Trophoblast cell (in vitro differentiated cells and primary cell): ENCODE data around the gene PRMT9.

Experiments used
- DNase-seq, 2 donors: peaks; one replicate each; pipeline ENCODE4 v3.0.0-alpha.2; 2016
- H2AFZ ChIP-seq: 2 replicates; pipeline ENCODE4 v1.6.1; 2013; ENCODE audit warnings: low read length, moderate library complexity, mild to moderate bottlenecking; ENCODE audit not compliant: insufficient read depth, poor library complexity
- H2AK5ac ChIP-seq: 2 replicates; pipeline ENCODE4 v1.6.1; 2013; ENCODE audit warnings: mild to moderate bottlenecking, low read length
- H2BK120ac ChIP-seq: 2 replicates; pipeline ENCODE4 v1.6.1; 2013; ENCODE audit warnings: low read length, mild to moderate bottlenecking, moderate library complexity; ENCODE audit not compliant: insufficient read depth, poor library complexity
- H2BK12ac ChIP-seq: 2 replicates; pipeline ENCODE4 v1.6.1; 2013; ENCODE audit warnings: mild to moderate bottlenecking, low read length, moderate library complexity
- H2BK5ac ChIP-seq: 2 replicates; pipeline ENCODE4 v1.6.1; 2013; ENCODE audit warnings: low read length, low read depth, moderate library complexity, mild to moderate bottlenecking; ENCODE audit not compliant: poor library complexity
- H3K14ac ChIP-seq: 2 replicates; pipeline ENCODE4 v1.6.1; 2013; ENCODE audit warnings: mild to moderate bottlenecking, low read length
- H3K18ac ChIP-seq: 2 replicates; pipeline ENCODE4 v1.6.1; 2013; ENCODE audit warnings: mild to moderate bottlenecking, low read length
- H3K23ac ChIP-seq: 2 replicates; pipeline ENCODE4 v1.6.1; 2013; ENCODE audit warnings: low read length
- H3K27ac ChIP-seq: 2 replicates; pipeline ENCODE4 v1.5.1; 2013; ENCODE audit warnings: low read depth, mild to moderate bottlenecking, inconsistent platforms, low read length, moderate library complexity
- H3K27me3 ChIP-seq: 2 replicates; pipeline ENCODE4 v1.6.1; 2013; ENCODE audit warnings: inconsistent platforms, mild to moderate bottlenecking, low read length, moderate library complexity; ENCODE audit not compliant: insufficient read depth
- H3K36me3 ChIP-seq, 2 experiments: 1 replicate in 1 of 2; 2 replicates in 1 of 2; pipeline ENCODE4 v1.6.1; 2013; ENCODE audit warnings: low read length in 2 of 2, mild to moderate bottlenecking in 2 of 2, moderate library complexity in 1 of 2; ENCODE audit not compliant: insufficient read depth in 2 of 2, control insufficient read depth in 1 of 2
- H3K4ac ChIP-seq: 2 replicates; pipeline ENCODE4 v1.6.1; 2013; ENCODE audit warnings: low read depth, mild to moderate bottlenecking, low read length, moderate library complexity
- H3K4me1 ChIP-seq, 2 experiments: 1 replicate in 1 of 2; 2 replicates in 1 of 2; pipeline ENCODE4 v1.6.1; 2013; ENCODE audit warnings: low read length in 2 of 2, mild to moderate bottlenecking in 2 of 2, moderate library complexity in 1 of 2; ENCODE audit not compliant: insufficient read depth in 2 of 2, control insufficient read depth in 1 of 2
- H3K4me2 ChIP-seq: 2 replicates; pipeline ENCODE4 v1.6.1; 2013; ENCODE audit warnings: inconsistent platforms, mild to moderate bottlenecking, low read length, moderate library complexity
- H3K4me3 ChIP-seq: 2 replicates; pipeline ENCODE4 v1.5.1; 2013; ENCODE audit warnings: mild to moderate bottlenecking, low read depth, low read length, inconsistent platforms
- H3K79me1 ChIP-seq: one replicate; pipeline ENCODE4 v1.6.1; 2013; ENCODE audit warnings: low read length
- H3K79me2 ChIP-seq: 2 replicates; pipeline ENCODE4 v1.6.1; 2013; ENCODE audit warnings: low read length, mild to moderate bottlenecking; ENCODE audit not compliant: control insufficient read depth, insufficient read depth, poor library complexity
- H3K9ac ChIP-seq: 2 replicates; pipeline ENCODE4 v1.6.1; 2013; ENCODE audit warnings: mild to moderate bottlenecking, low read length
- H3K9me3 ChIP-seq: 2 replicates; pipeline ENCODE4 v1.6.1; 2013; ENCODE audit warnings: low read depth, mild to moderate bottlenecking, control low read depth, inconsistent platforms, low read length; ENCODE audit not compliant: insufficient read depth
- H4K12ac ChIP-seq: 2 replicates; pipeline ENCODE4 v1.6.1; 2013; ENCODE audit warnings: low read depth, mild to moderate bottlenecking, low read length, moderate library complexity
- H4K8ac ChIP-seq: 2 replicates; pipeline ENCODE4 v1.6.1; 2013; ENCODE audit warnings: low read depth, mild to moderate bottlenecking, low read length, moderate library complexity
- H4K91ac ChIP-seq: one replicate; pipeline ENCODE4 v1.6.1; 2013; ENCODE audit warnings: low read depth, mild to moderate bottlenecking, low read length, moderate library complexity
- WGBS: extraction: QIAGEN DNeasy Blood & Tissue Kit; methylation state at CpG from one replicate; pipeline ENCODE4 v1.1.7; 2013; ENCODE audit warnings: missing lambda C conversion rate; ENCODE audit not compliant: insufficient read length, insufficient coverage; ENCODE audit errors: extremely low coverage; 5-methylcytosine and 5-hydroxymethylcytosine counted together

PRMT9 gene

DNA sequence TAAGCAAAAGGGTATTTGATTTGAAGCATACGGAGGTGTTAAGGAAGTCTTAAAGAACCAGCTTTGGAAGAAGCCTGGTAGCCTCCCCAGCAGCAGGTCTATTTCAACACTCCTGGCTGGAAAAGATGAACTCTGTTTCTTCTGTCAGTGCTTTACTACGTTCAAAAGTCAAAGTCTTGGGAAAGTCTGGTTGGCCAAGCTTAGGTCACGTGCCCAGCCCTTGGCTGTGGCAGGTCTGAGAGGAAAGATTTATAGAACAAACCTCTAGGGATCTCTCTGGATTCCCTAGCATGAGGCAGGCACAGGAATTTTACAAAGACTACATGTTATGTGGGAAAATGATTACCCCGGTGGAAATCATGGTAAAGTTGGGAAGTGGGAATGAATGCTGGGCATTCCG is 39.4 kb upstream of the PRMT9 start:
- Histone ChIP-seq H3K4me2 (no peak overlapping the region), H4K12ac (no peak overlapping the region), H3K23ac (no peak overlapping the region), H3K27me3 (no peaks in the 10 kb centered on the region), H2BK5ac (no peak overlapping the region), H3K4me1 (no peaks in the 10 kb centered on the region), H3K9ac (no peak overlapping the region), H3K18ac (no peak overlapping the region), H2AFZ (no peak overlapping the region), H3K14ac (no peak overlapping the region), H3K79me1 (no peaks in the 10 kb centered on the region), H2BK120ac (no peak overlapping the region), H2BK12ac (no peak overlapping the region), H4K91ac (no peak overlapping the region), H3K4me3 (no peak overlapping the region), H3K4ac (no peak overlapping the region), H3K27ac (no peak overlapping the region), H3K36me3 (no peaks in the 10 kb centered on the region), H2AK5ac (no peak overlapping the region), H3K79me2 (no peaks in the 10 kb centered on the region), H4K8ac (no peak overlapping the region), H3K9me3 (no peaks in the 10 kb centered on the region)
- WGBS, result no CpG with 5 or more reads among the region's 5 CpGs
- peak; percentile 19 to 61 for DNase-seq

DNA sequence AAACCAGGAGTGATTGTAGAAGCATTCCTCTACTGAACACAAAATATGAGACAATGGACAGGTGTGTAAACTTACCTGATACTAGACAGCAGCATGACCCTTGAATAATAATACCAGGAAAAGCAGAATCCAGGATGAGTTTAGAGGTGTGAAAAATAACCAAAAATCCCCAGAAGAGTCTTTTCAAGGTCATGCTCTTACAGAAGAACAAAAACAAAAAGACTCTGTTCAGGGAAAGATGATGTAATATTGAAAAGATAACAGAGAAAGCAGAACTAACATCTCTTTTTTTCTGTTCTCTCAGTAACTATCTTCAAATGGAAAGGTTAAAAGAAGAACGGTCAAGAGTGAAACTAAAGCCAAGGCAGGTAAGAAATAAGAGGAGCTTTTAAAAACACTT is 33.9 kb upstream of the PRMT9 start:
- Histone ChIP-seq H3K27me3 (no peaks in the 10 kb centered on the region), H3K79me1 (no peaks in the 10 kb centered on the region), H3K4me2 (no peak overlapping the region), H2AK5ac (no peak overlapping the region), H2BK120ac (no peak overlapping the region), H3K9ac (no peak overlapping the region), H3K4ac (no peak overlapping the region), H3K4me1 (no peaks in the 10 kb centered on the region), H3K36me3 (no peaks in the 10 kb centered on the region), H4K12ac (no peak overlapping the region), H2BK5ac (no peak overlapping the region), H4K8ac (no peak overlapping the region), H2AFZ (no peak overlapping the region), H3K23ac (no peak overlapping the region), H3K27ac (no peak overlapping the region), H3K79me2 (no peaks in the 10 kb centered on the region), H3K4me3 (no peak overlapping the region), H3K18ac (no peak overlapping the region), H4K91ac (no peak overlapping the region), H2BK12ac (no peak overlapping the region), H3K9me3 (no peaks in the 10 kb centered on the region), H3K14ac (no peak overlapping the region)
- no peak for DNase-seq
- no CpG with 5 or more reads among the region's 1 CpG for WGBS

- DNase-seq, result peak; percentile 84 to 95
- Histone ChIP-seq H2BK12ac (no peak overlapping the region), H3K27ac (no peak overlapping the region), H2AK5ac (no peak overlapping the region), H4K12ac (no peak overlapping the region), H2AFZ (no peak overlapping the region), H3K23ac (no peak overlapping the region), H3K79me2 (no peaks in the 10 kb centered on the region), H3K18ac (no peak overlapping the region), H3K9me3 (no peaks in the 10 kb centered on the region), H3K14ac (no peak overlapping the region), H3K4ac (no peak overlapping the region), H2BK5ac (no peak overlapping the region), H3K9ac (no peak overlapping the region), H4K91ac (no peak overlapping the region), H3K79me1 (peaks cover 2% of the 10 kb centered on the region), H3K4me3 (no peak overlapping the region), H3K27me3 (no peaks in the 10 kb centered on the region), H3K36me3 (no peaks in the 10 kb centered on the region), H4K8ac (no peak overlapping the region), H3K4me2 (no peak overlapping the region), H3K4me1 (peaks cover 2 to 3% of the 10 kb centered on the region in 2 experiments), H2BK120ac (no peak overlapping the region)
- no CpG with 5 or more reads among the region's 8 CpGs for WGBS
Observed at GRCh38 chr4:147714575-147715401, 30.8 kb upstream of the PRMT9 start.

GRCh38 chr4:147709999-147710398 is 26.0 kb upstream of the PRMT9 start:
- peaks cover 2% of the 10 kb centered on the region for H3K79me1 ChIP-seq
- no peak overlapping the region for H3K23ac ChIP-seq
- no peak overlapping the region for H4K12ac ChIP-seq
- peak overlapping the region; percentile 68 for H2BK5ac ChIP-seq
- H4K8ac ChIP-seq, result peak overlapping the region; percentile 48
- H2AFZ ChIP-seq, result no peak overlapping the region
- H3K27ac ChIP-seq, result no peak overlapping the region
- H3K79me2 ChIP-seq, result no peaks in the 10 kb centered on the region
- peaks cover 2 to 3% of the 10 kb centered on the region in 2 experiments for H3K4me1 ChIP-seq
- H3K14ac ChIP-seq, result peak overlapping the region; percentile 2
- H3K36me3 ChIP-seq, result no peaks in the 10 kb centered on the region
- H2BK120ac ChIP-seq, result peak overlapping the region; percentile 1
- no peak overlapping the region for H3K4me3 ChIP-seq
- H2AK5ac ChIP-seq, result no peak overlapping the region
- H4K91ac ChIP-seq, result peak overlapping the region; percentile 68
- H3K18ac ChIP-seq, result no peak overlapping the region
- WGBS, result no CpG with 5 or more reads among the region's 5 CpGs
- H3K9ac ChIP-seq, result no peak overlapping the region
- H2BK12ac ChIP-seq, result peak overlapping the region; percentile 12
- no peaks in the 10 kb centered on the region for H3K27me3 ChIP-seq
- no peaks in the 10 kb centered on the region for H3K9me3 ChIP-seq
- H3K4ac ChIP-seq, result peak overlapping the region; percentile 83
- peak; percentile 53 to 61 for DNase-seq
- H3K4me2 ChIP-seq, result no peak overlapping the region
